SW 1271 (cell line): ENCODE results near the gene ZBTB43.
"Not testable (repeated sequence)": the region's sequence is repeated elsewhere in the genome, so short reads cannot be mapped to it uniquely, and the experiment has no call there.

ENCODE experiments used
- DNase-seq, 2 experiments: peaks; one replicate each; lab custom pipeline; 2025; lab: John Stamatoyannopoulos, UW

Gene ZBTB43

GRCh38 chr9:126804696-126805553, at the start of gene ZBTB43:
ZBTB43 (plus strand) TSS chr9:126805040; CDS start chr9:126832510, 27,470 bp downstream.
- peak; percentile 88 to 96 for DNase-seq

GRCh38 chr9:126755317-126755875, 49.4 kb upstream of the ZBTB43 start:
- no peak for DNase-seq

- no peak for DNase-seq
Measured at GRCh38 chr9:126756238-126756637, 48.6 kb upstream of the ZBTB43 start.

GRCh38 chr9:126756876-126757415, 47.9 kb upstream of the ZBTB43 start:
- no peak for DNase-seq

GRCh38 chr9:126758916-126759585, 45.8 kb upstream of the ZBTB43 start:
- DNase-seq, result no peak

- DNase-seq, result no peak
Measured at GRCh38 chr9:126761274-126761673, 43.6 kb upstream of the ZBTB43 start.

GRCh38 chr9:126763130-126763764, 41.6 kb upstream of the ZBTB43 start:
- no peak for DNase-seq

- DNase-seq, result no peak
Measured at GRCh38 chr9:126773004-126773607, 31.7 kb upstream of the ZBTB43 start.

- no peak for DNase-seq
Measured at GRCh38 chr9:126775926-126776325, 28.9 kb upstream of the ZBTB43 start.

GRCh38 chr9:126777733-126778132, 27.1 kb upstream of the ZBTB43 start:
- DNase-seq, result no peak

- no peak for DNase-seq
Measured at GRCh38 chr9:126778141-126778540, 26.7 kb upstream of the ZBTB43 start.

GRCh38 chr9:126778696-126779095, 26.1 kb upstream of the ZBTB43 start:
- DNase-seq, result not testable (repeated sequence)

GRCh38 chr9:126781186-126782052, 23.4 kb upstream of the ZBTB43 start:
- peak; percentile 41 to 71 for DNase-seq

GRCh38 chr9:126782053-126782388, 22.8 kb upstream of the ZBTB43 start:
- DNase-seq, result no peak

GRCh38 chr9:126783949-126784348, 20.9 kb upstream of the ZBTB43 start:
- no peak for DNase-seq

- DNase-seq, result no peak
Measured at GRCh38 chr9:126784401-126784800, 20.4 kb upstream of the ZBTB43 start.

- DNase-seq, result not testable (repeated sequence)
Measured at GRCh38 chr9:126784841-126785240, 20.0 kb upstream of the ZBTB43 start.

- DNase-seq, result no peak
Measured at GRCh38 chr9:126788046-126788445, 16.8 kb upstream of the ZBTB43 start.

GRCh38 chr9:126788634-126789349, 16.0 kb upstream of the ZBTB43 start:
- DNase-seq, result peak in 1 of 2 experiments; percentile 45

GRCh38 chr9:126790561-126790960, 14.3 kb upstream of the ZBTB43 start:
- no peak for DNase-seq
